Activated CD4-positive, alpha-beta T cell treated with anti-CD3 and anti-CD28 coated beads for 4 hours (primary cell): ENCODE data around the gene CTNNBL1.
"Not testable (repeated sequence)": the region's sequence is repeated elsewhere in the genome, so short reads cannot be mapped to it uniquely, and the experiment has no call there.

Experiments
- DNase-seq, 2 donors: peaks; one replicate each; pipeline ENCODE4 v3.0.0-alpha.2; 2020

Gene CTNNBL1

GRCh38 chr20:37711994-37712964 is 18.4 kb downstream of the CTNNBL1 start:
- no peak for DNase-seq

- DNase-seq: no peak
Observed at GRCh38 chr20:37713396-37713795, 19.6 kb downstream of the CTNNBL1 start.

GRCh38 chr20:37714978-37715672 is 21.3 kb downstream of the CTNNBL1 start:
- no peak for DNase-seq

- DNase-seq: no peak
Observed at GRCh38 chr20:37721751-37722150, 27.9 kb downstream of the CTNNBL1 start.

GRCh38 chr20:37722312-37722711 is 28.5 kb downstream of the CTNNBL1 start:
- DNase-seq: not testable (repeated sequence)

- DNase-seq: no peak
Observed at GRCh38 chr20:37723668-37724067, 29.8 kb downstream of the CTNNBL1 start.

- DNase-seq: no peak
Observed at GRCh38 chr20:37725165-37725564, 31.3 kb downstream of the CTNNBL1 start.

GRCh38 chr20:37725855-37726254 is 32.0 kb downstream of the CTNNBL1 start:
- no peak for DNase-seq

- no peak for DNase-seq
Observed at GRCh38 chr20:37726321-37726720, 32.5 kb downstream of the CTNNBL1 start.

- no peak for DNase-seq
Observed at GRCh38 chr20:37726971-37727956, 33.4 kb downstream of the CTNNBL1 start.

GRCh38 chr20:37727957-37728634 is 34.3 kb downstream of the CTNNBL1 start:
- DNase-seq: no peak

GRCh38 chr20:37728635-37728983 is 34.8 kb downstream of the CTNNBL1 start:
- DNase-seq: no peak

- DNase-seq: no peak
Observed at GRCh38 chr20:37729452-37729851, 35.6 kb downstream of the CTNNBL1 start.

- no peak for DNase-seq
Observed at GRCh38 chr20:37729909-37730308, 36.1 kb downstream of the CTNNBL1 start.

- no peak for DNase-seq
Observed at GRCh38 chr20:37733416-37733815, 39.6 kb downstream of the CTNNBL1 start.

GRCh38 chr20:37734228-37734985 is 40.6 kb downstream of the CTNNBL1 start:
- no peak for DNase-seq

GRCh38 chr20:37735541-37735940 is 41.7 kb downstream of the CTNNBL1 start:
- DNase-seq: no peak

GRCh38 chr20:37736132-37736531 is 42.3 kb downstream of the CTNNBL1 start:
- DNase-seq: no peak

- no peak for DNase-seq
Observed at GRCh38 chr20:37737826-37738420, 44.1 kb downstream of the CTNNBL1 start.

- no peak for DNase-seq
Observed at GRCh38 chr20:37741055-37741454, 47.2 kb downstream of the CTNNBL1 start.

GRCh38 chr20:37741570-37741969 is 47.7 kb downstream of the CTNNBL1 start:
- no peak for DNase-seq
